H1 (cell line): ENCODE data around the gene PAPSS2.
"Not testable (repeated sequence)": the region's sequence is repeated elsewhere in the genome, so short reads cannot be mapped to it uniquely, and the experiment has no call there.

Experiments used
- CBX5 ChIP-seq: fragments of 300-800, 300-1000 bp; sonication (generic); IDR thresholded peaks from 2 replicates; pipeline ENCODE4 v1.7.1; 2016; ENCODE audit warnings: antibody characterized with exemption, low read length, low read depth
- CTBP2 ChIP-seq: IDR thresholded peaks from 2 replicates; pipeline ENCODE4 v1.7.0; 2011; ENCODE audit warnings: borderline replicate concordance, mild to moderate bottlenecking, moderate library complexity, mixed read lengths, low read length; ENCODE audit not compliant: insufficient read depth, insufficient read length
- POLR2A ChIP-seq, 2 experiments: IDR thresholded peaks; 1 replicate in 1 of 2; 2 replicates in 1 of 2; pipeline ENCODE4 v1.6.1; 2011; ENCODE audit warnings: low read depth in 2 of 2, low read length in 2 of 2, mild to moderate bottlenecking in 2 of 2; ENCODE audit errors: control extremely low read depth in 1 of 2

DNA sequence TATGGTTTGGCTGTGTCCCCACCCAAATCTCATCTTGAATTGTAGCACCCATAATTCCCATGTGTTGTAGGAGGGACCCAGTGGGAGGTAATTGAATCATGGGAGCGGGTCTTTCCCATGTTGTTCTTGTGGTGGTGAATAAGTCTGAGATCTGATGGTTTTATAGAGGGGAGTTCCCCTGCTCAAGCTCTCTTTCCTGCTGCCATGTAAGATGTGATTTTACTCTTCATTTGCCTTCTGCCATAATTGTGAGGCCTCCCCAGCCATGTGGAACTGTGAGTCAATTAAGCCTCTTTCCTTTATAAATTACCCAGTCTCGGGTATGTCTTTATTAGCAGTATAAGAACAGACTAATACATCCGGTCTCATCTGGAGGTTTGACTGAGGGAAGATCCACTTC, 15.2 kb upstream of the PAPSS2 start:
- not testable (repeated sequence) for TF ChIP-seq POLR2A (IDR thresholded peaks at IDR 0.05; ENCODE audit: control extremely low read depth in 1 of 2, low read depth in 2 of 2, low read length in 2 of 2); CBX5; CTBP2
